HepG2 (cell line): ENCODE measurements around the gene KCNQ2. TPM values are rescaled to one million over a fixed set of nuclear protein-coding genes. Genes with fewer than 3 reads are reported as not detected.
A peak's percentile ranks its signal among the peaks of the same experiment; 100 is the strongest.

Experiments used
- BCL6 ChIP-seq: IDR thresholded peaks from 2 replicates; pipeline ENCODE4 v1.6.1; 2016; ENCODE audit warnings: missing genetic modification reagents, missing compliant biosample characterization
- CEBPG ChIP-seq: IDR thresholded peaks from 2 replicates; pipeline ENCODE4 v1.6.1; 2016
- ESRRA ChIP-seq: sonication (generic); formaldehyde crosslinking; IDR thresholded peaks from 2 replicates; pipeline ENCODE4 v1.5.1; 2020; ENCODE audit warnings: mild to moderate bottlenecking, low read depth, missing genetic modification reagents
- GTF3A ChIP-seq: sonication (generic); formaldehyde crosslinking; conservative IDR thresholded peaks from 2 replicates; pipeline ENCODE4 v1.4.0; 2020; ENCODE audit warnings: mild to moderate bottlenecking, missing genetic modification reagents
- HNRNPLL ChIP-seq: fragments of 200-400 bp; formaldehyde crosslinking; IDR thresholded peaks from 2 replicates; pipeline ENCODE4 v1.6.1; 2017; ENCODE audit warnings: mild to moderate bottlenecking, low read depth, low read length; ENCODE audit not compliant: poor library complexity, severe bottlenecking
- HOXD1 ChIP-seq: sonication (generic); formaldehyde crosslinking; IDR thresholded peaks from 2 replicates; pipeline ENCODE4 v1.5.0; 2020; ENCODE audit warnings: missing genetic modification reagents
- MEIS1 ChIP-seq: sonication (generic); formaldehyde crosslinking; IDR thresholded peaks from 2 replicates; pipeline ENCODE4 v1.9.0; 2021; ENCODE audit warnings: mild to moderate bottlenecking, missing genetic modification reagents, moderate library complexity, borderline replicate concordance
- NR3C1 ChIP-seq: sonication (generic); formaldehyde crosslinking; IDR thresholded peaks from 2 replicates; pipeline ENCODE4 v1.4.0; 2020; ENCODE audit warnings: missing genetic modification reagents
- PPARG ChIP-seq: conservative IDR thresholded peaks from 2 replicates; pipeline ENCODE4 v1.6.1; 2016; ENCODE audit warnings: missing biosample characterization, missing genetic modification reagents
- SKI ChIP-seq: fragments of 450-650 bp; IDR thresholded peaks from one replicate; pipeline ENCODE4 v1.6.1; 2018; ENCODE audit warnings: mild to moderate bottlenecking; ENCODE audit not compliant: partially characterized antibody
- SRF ChIP-seq: IDR thresholded peaks from 2 replicates; pipeline ENCODE4 v1.6.1; 2011; ENCODE audit warnings: mild to moderate bottlenecking, low read depth, low read length, moderate library complexity
- STAT5B ChIP-seq: sonication (generic); formaldehyde crosslinking; IDR thresholded peaks from 2 replicates; pipeline ENCODE4 v1.4.0; 2020; ENCODE audit warnings: missing genetic modification reagents
- TGIF2 ChIP-seq: IDR thresholded peaks from 2 replicates; pipeline ENCODE4 v1.6.1; 2016; ENCODE audit warnings: control low read depth, missing compliant biosample characterization
- ZGPAT ChIP-seq: IDR thresholded peaks from 2 replicates; pipeline ENCODE4 v1.6.1; 2016; ENCODE audit warnings: mild to moderate bottlenecking
- ZNF18 ChIP-seq: sonication (generic); formaldehyde crosslinking; IDR thresholded peaks from 2 replicates; pipeline ENCODE4 v1.8.0; 2022; ENCODE audit warnings: mild to moderate bottlenecking, missing genetic modification reagents; ENCODE audit not compliant: insufficient replicate concordance
- ZNF205 ChIP-seq: IDR thresholded peaks from 2 replicates; pipeline ENCODE4 v1.6.1; 2018; ENCODE audit warnings: missing biosample characterization, missing genetic modification reagents
- ZNF263 ChIP-seq: sonication (generic); formaldehyde crosslinking; IDR thresholded peaks from 2 replicates; pipeline ENCODE4 v1.4.0; 2020; ENCODE audit warnings: missing genetic modification reagents
- ZNF317 ChIP-seq: sonication (generic); formaldehyde crosslinking; IDR thresholded peaks from 2 replicates; pipeline ENCODE4 v1.5.0; 2020; ENCODE audit warnings: mild to moderate bottlenecking, missing genetic modification reagents
- ZNF556 ChIP-seq: sonication (generic); formaldehyde crosslinking; IDR thresholded peaks from 2 replicates; pipeline ENCODE4 v1.4.0; 2020; ENCODE audit warnings: mild to moderate bottlenecking, missing genetic modification reagents, borderline replicate concordance
- polyA plus RNA-seq, 8 experiments: library from polyadenylated mRNA; depleted of rRNA in 3 of 8; stranded (reverse) in 7 of 8; unstranded in 1 of 8; fragments of >200 nt; fragmentation: Illumina TruSeq in 4 of 8; extraction: Trizol in 4 of 8; gene quantifications; 2 replicates each; pipeline versions ENCODE4 v1.2.1 to v1.2.3, GENCODE V29; 2011 to 2016; ENCODE audit warnings: low read depth in 4 of 8, missing spikeins in 1 of 8, mixed read lengths in 1 of 8; ENCODE audit not compliant: insufficient read depth in 1 of 8
- total RNA-seq, 5 experiments: library from RNA; depleted of rRNA; stranded (reverse); fragments of >200 nt; fragmentation: Illumina TruSeq; extraction: Trizol; gene quantifications; 2 replicates each; pipeline ENCODE4 v1.2.3, GENCODE V29; 2016; ENCODE audit warnings: low read depth in 1 of 5
- TF ChIP-seq, protein P1 (sequence below): sonication (generic); formaldehyde crosslinking; IDR thresholded peaks from 2 replicates; pipeline ENCODE4 v1.4.0; 2020; ENCODE audit warnings: missing genetic modification reagents
- TF ChIP-seq, protein P2 (sequence below): sonication (generic); formaldehyde crosslinking; IDR thresholded peaks from 2 replicates; pipeline ENCODE4 v1.4.0; 2020; ENCODE audit warnings: mild to moderate bottlenecking, missing genetic modification reagents, borderline replicate concordance

Gene KCNQ2
- total and polyA plus RNA-seq, 2 of the 13 experiments (the other 11 are each of a cell fraction or from before 2014, with no cell fraction given): not detected

- TF ChIP-seq, protein P1, sequence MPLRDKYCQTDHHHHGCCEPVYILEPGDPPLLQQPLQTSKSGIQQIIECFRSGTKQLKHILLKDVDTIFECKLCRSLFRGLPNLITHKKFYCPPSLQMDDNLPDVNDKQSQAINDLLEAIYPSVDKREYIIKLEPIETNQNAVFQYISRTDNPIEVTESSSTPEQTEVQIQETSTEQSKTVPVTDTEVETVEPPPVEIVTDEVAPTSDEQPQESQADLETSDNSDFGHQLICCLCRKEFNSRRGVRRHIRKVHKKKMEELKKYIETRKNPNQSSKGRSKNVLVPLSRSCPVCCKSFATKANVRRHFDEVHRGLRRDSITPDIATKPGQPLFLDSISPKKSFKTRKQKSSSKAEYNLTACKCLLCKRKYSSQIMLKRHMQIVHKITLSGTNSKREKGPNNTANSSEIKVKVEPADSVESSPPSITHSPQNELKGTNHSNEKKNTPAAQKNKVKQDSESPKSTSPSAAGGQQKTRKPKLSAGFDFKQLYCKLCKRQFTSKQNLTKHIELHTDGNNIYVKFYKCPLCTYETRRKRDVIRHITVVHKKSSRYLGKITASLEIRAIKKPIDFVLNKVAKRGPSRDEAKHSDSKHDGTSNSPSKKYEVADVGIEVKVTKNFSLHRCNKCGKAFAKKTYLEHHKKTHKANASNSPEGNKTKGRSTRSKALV (CRISPR knock-in tag): peak; percentile 47; the same call in 1 of the 2 replicates
- TF ChIP-seq, protein P2, sequence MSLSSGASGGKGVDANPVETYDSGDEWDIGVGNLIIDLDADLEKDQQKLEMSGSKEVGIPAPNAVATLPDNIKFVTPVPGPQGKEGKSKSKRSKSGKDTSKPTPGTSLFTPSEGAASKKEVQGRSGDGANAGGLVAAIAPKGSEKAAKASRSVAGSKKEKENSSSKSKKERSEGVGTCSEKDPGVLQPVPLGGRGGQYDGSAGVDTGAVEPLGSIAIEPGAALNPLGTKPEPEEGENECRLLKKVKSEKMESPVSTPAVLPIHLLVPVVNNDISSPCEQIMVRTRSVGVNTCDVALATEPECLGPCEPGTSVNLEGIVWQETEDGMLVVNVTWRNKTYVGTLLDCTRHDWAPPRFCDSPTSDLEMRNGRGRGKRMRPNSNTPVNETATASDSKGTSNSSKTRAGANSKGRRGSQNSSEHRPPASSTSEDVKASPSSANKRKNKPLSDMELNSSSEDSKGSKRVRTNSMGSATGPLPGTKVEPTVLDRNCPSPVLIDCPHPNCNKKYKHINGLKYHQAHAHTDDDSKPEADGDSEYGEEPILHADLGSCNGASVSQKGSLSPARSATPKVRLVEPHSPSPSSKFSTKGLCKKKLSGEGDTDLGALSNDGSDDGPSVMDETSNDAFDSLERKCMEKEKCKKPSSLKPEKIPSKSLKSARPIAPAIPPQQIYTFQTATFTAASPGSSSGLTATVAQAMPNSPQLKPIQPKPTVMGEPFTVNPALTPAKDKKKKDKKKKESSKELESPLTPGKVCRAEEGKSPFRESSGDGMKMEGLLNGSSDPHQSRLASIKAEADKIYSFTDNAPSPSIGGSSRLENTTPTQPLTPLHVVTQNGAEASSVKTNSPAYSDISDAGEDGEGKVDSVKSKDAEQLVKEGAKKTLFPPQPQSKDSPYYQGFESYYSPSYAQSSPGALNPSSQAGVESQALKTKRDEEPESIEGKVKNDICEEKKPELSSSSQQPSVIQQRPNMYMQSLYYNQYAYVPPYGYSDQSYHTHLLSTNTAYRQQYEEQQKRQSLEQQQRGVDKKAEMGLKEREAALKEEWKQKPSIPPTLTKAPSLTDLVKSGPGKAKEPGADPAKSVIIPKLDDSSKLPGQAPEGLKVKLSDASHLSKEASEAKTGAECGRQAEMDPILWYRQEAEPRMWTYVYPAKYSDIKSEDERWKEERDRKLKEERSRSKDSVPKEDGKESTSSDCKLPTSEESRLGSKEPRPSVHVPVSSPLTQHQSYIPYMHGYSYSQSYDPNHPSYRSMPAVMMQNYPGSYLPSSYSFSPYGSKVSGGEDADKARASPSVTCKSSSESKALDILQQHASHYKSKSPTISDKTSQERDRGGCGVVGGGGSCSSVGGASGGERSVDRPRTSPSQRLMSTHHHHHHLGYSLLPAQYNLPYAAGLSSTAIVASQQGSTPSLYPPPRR (CRISPR knock-in tag): 0 out of 2 replicates have a peak, but pooled peaks have one; percentile 26
- TF ChIP-seq STAT5B (CRISPR knock-in tag) (no peak), ZNF205 (CRISPR knock-in tag) (no peak), ZNF18 (CRISPR knock-in tag) (no peak), ZGPAT (CRISPR knock-in tag) (no peak), ESRRA (peak; percentile 76; the same call in 1 of the 2 replicates), ZNF556 (no peak), PPARG (CRISPR knock-in tag) (peak; percentile 49; the same call in 1 of the 2 replicates), TGIF2 (CRISPR knock-in tag) (0 out of 2 replicates have a peak, but pooled peaks have one; percentile 16), SKI (peak; percentile 10), BCL6 (CRISPR knock-in tag) (peak; percentile 34; the same call in 1 of the 2 replicates), CEBPG (no peak), HNRNPLL (no peak), SRF (no peak), ZNF263 (CRISPR knock-in tag) (peak; percentile 58), MEIS1 (CRISPR knock-in tag) (peak; percentile 53; the same call in 1 of the 2 replicates), ZNF317 (CRISPR knock-in tag) (0 out of 2 replicates have a peak, but pooled peaks have one; percentile 26), HOXD1 (CRISPR knock-in tag) (peak; percentile 59; the same call in 1 of the 2 replicates), NR3C1 (CRISPR knock-in tag) (no peak), GTF3A (no peak)
Observed at GRCh38 chr20:63367446-63368055, 104.9 kb downstream of the KCNQ2 start (continued).
